Activated naive CD4-positive, alpha-beta T cell (primary cell): ENCODE measurements around the gene VWCE.
"Not testable (repeated sequence)": the region's sequence is repeated elsewhere in the genome, so short reads cannot be mapped to it uniquely, and the experiment has no call there.

Experiments
- DNase-seq, 4 experiments: peaks; one replicate each; lab custom pipeline; 2025; lab: John Stamatoyannopoulos, UW

The VWCE gene

DNA sequence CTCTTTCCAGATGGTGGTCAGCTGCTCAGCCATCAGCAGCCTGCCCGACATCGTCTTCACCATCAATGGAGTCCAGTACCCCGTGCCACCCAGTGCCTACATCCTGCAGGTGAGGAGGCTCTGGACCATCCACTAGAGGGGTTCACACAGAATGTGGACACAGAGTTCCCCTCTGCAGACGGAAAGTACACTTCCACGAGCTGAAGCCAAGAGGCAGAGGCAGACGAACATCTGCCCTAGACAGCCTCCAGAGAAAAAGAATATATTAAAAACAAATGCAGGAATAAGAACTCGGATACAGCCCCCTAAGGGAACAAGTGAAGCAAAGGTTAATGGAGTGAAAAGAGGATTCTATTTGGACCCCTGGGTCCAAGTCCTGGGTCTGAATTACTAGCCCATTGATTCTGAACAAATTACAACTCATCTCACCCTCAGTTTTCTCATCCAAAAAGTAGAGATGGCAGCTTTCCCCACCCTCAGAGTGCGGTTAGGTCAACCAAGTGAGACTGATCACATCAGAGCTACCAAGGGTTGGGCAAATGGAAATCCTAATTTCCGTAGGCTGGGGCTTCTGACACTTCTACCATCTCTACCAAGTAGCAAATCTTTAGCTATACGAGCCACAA is 83.7 kb downstream of the VWCE start:
- not testable (repeated sequence) for DNase-seq

GRCh38 chr11:61210629-61211028 is 84.5 kb downstream of the VWCE start:
- DNase-seq, result not testable (repeated sequence)
